NCI-H774 (cell line): ENCODE measurements around the gene PRR13.
"Not testable (repeated sequence)": the region's sequence is repeated elsewhere in the genome, so short reads cannot be mapped to it uniquely, and the experiment has no call there.

Experiments used
- DNase-seq: peaks from one replicate; lab custom pipeline; 2025; lab: John Stamatoyannopoulos, UW

The PRR13 gene

GRCh38 chr12:53441040-53441833, at the start of gene PRR13:
Gene PRR13, plus strand, starts transcription at chr12:53441734. Its CDS starts 981 bp downstream, at chr12:53442715.
- DNase-seq: peak; percentile 100

- no peak for DNase-seq
Measured at GRCh38 chr12:53399896-53400295, 41.6 kb upstream of the PRR13 start.

- not testable (repeated sequence) for DNase-seq
Measured at GRCh38 chr12:53402351-53402750, 39.2 kb upstream of the PRR13 start.

- no peak for DNase-seq
Measured at GRCh38 chr12:53402871-53403270, 38.7 kb upstream of the PRR13 start.

GRCh38 chr12:53410951-53411350, 30.6 kb upstream of the PRR13 start:
- no peak for DNase-seq

GRCh38 chr12:53413485-53414204, 27.9 kb upstream of the PRR13 start:
- DNase-seq: no peak

GRCh38 chr12:53414756-53415417, 26.6 kb upstream of the PRR13 start:
- DNase-seq: no peak

GRCh38 chr12:53415752-53416389, 25.7 kb upstream of the PRR13 start:
- DNase-seq: not testable (repeated sequence)

- not testable (repeated sequence) for DNase-seq
Measured at GRCh38 chr12:53417291-53417816, 24.2 kb upstream of the PRR13 start.

- DNase-seq: no peak
Measured at GRCh38 chr12:53418221-53418620, 23.3 kb upstream of the PRR13 start.

GRCh38 chr12:53419756-53420155, 21.8 kb upstream of the PRR13 start:
- no peak for DNase-seq

- not testable (repeated sequence) for DNase-seq
Measured at GRCh38 chr12:53422247-53422646, 19.3 kb upstream of the PRR13 start.

- no peak for DNase-seq
Measured at GRCh38 chr12:53423597-53423996, 17.9 kb upstream of the PRR13 start, which contains the start of gene AMHR2. Gene AMHR2, plus strand, starts transcription at chr12:53423855. Its CDS starts 80 bp downstream, at chr12:53423935.

GRCh38 chr12:53424626-53425514, 16.7 kb upstream of the PRR13 start:
- no peak for DNase-seq

GRCh38 chr12:53425515-53426150, 15.9 kb upstream of the PRR13 start:
- no peak for DNase-seq

GRCh38 chr12:53427905-53428594, 13.5 kb upstream of the PRR13 start:
- no peak for DNase-seq

GRCh38 chr12:53428741-53429140, 12.8 kb upstream of the PRR13 start:
- no peak for DNase-seq

- no peak for DNase-seq
Measured at GRCh38 chr12:53430116-53430515, 11.4 kb upstream of the PRR13 start.

GRCh38 chr12:53431187-53431586, 10.3 kb upstream of the PRR13 start:
- DNase-seq: no peak

GRCh38 chr12:53435326-53435725, 6.2 kb upstream of the PRR13 start:
- not testable (repeated sequence) for DNase-seq
